ENCODE results near the gene TARS1.

TARS1 gene

GRCh38 chr5:33409435-33410170, 31.2 kb upstream of the TARS1 start:
- no peak for TF ChIP-seq ZFX (IDR thresholded peaks at IDR 0.05)
- TF ChIP-seq CTCF (conservative IDR thresholded peaks at IDR 0.05): no peak
- no peak overlapping the region for H3K27ac ChIP-seq

GRCh38 chr5:33410221-33410620, 30.5 kb upstream of the TARS1 start:
- no peak overlapping the region for H3K27ac ChIP-seq
- no peak for TF ChIP-seq CTCF (conservative IDR thresholded peaks at IDR 0.05)

- no peak overlapping the region for H3K27ac ChIP-seq
- TF ChIP-seq ZFX (IDR thresholded peaks at IDR 0.05) (no peak), CTCF (conservative IDR thresholded peaks at IDR 0.05) (no peak)
Observed at GRCh38 chr5:33411498-33411897, 29.3 kb upstream of the TARS1 start.

- no peak for TF ChIP-seq ZFX (IDR thresholded peaks at IDR 0.05)
- TF ChIP-seq CTCF (conservative IDR thresholded peaks at IDR 0.05): no peak
Observed at GRCh38 chr5:33415811-33416354, 24.9 kb upstream of the TARS1 start.

GRCh38 chr5:33417632-33418031, 23.1 kb upstream of the TARS1 start:
- TF ChIP-seq ZFX (IDR thresholded peaks at IDR 0.05) (no peak), CTCF (conservative IDR thresholded peaks at IDR 0.05) (no peak)
- H3K27ac ChIP-seq: no peak overlapping the region

More at GRCh38 chr5:33415811-33416354, 24.9 kb upstream of the TARS1 start:
- H3K27ac ChIP-seq: no peak overlapping the region

GRCh38 chr5:33420946-33421345, 19.8 kb upstream of the TARS1 start:
- H3K27ac ChIP-seq: no peak overlapping the region
- TF ChIP-seq CTCF (conservative IDR thresholded peaks at IDR 0.05) (no peak), ZFX (IDR thresholded peaks at IDR 0.05) (no peak)

GRCh38 chr5:33422191-33422590, 18.6 kb upstream of the TARS1 start:
- TF ChIP-seq CTCF (conservative IDR thresholded peaks at IDR 0.05): no peak
- no peak for TF ChIP-seq ZFX (IDR thresholded peaks at IDR 0.05)
- H3K27ac ChIP-seq: no peak overlapping the region

Measured in C4-2B (cell line).